ENCODE measurements around the gene ETNK1.

DNA sequence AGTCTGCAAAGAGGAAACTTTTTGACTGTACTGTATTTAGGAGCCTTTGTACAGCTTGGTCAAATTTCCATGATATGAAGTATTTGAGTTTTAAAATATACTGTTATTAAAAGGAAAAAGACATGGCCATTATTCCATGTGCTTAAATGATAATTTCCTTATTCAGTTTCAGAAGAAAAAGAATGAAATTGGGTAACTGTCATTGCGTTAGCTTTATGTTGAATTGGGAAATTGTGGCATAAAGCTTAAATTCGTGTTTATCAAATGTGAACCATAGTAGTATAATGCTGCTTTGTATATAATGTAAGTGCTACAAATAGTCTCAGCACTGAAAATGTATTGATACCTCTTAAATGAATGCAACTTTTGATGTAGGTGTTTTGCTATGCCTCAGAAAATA, 64.9 kb downstream of the ETNK1 start:
- TF ChIP-seq, protein P1, sequence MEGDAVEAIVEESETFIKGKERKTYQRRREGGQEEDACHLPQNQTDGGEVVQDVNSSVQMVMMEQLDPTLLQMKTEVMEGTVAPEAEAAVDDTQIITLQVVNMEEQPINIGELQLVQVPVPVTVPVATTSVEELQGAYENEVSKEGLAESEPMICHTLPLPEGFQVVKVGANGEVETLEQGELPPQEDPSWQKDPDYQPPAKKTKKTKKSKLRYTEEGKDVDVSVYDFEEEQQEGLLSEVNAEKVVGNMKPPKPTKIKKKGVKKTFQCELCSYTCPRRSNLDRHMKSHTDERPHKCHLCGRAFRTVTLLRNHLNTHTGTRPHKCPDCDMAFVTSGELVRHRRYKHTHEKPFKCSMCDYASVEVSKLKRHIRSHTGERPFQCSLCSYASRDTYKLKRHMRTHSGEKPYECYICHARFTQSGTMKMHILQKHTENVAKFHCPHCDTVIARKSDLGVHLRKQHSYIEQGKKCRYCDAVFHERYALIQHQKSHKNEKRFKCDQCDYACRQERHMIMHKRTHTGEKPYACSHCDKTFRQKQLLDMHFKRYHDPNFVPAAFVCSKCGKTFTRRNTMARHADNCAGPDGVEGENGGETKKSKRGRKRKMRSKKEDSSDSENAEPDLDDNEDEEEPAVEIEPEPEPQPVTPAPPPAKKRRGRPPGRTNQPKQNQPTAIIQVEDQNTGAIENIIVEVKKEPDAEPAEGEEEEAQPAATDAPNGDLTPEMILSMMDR (IDR thresholded peaks at IDR 0.05), result no peak
- TF ChIP-seq POLR2A (IDR thresholded peaks at IDR 0.05), result no peak

Measured in thyroid gland (tissue), 4 donors.